SK-N-SH treated with all-trans-retinoic acid at 6 μM for 48 hours (cell line): ENCODE results near the gene MEP1A.

Experiments
- SNAI2 ChIP-seq: fragments of 250-450 bp; sonication (Bioruptor Pico); IDR thresholded peaks from 2 replicates; pipeline ENCODE4 v1.5.0; 2020; ENCODE audit warnings: mild to moderate bottlenecking, moderate library complexity
- ZFP30 ChIP-seq: fragments of 450-650 bp; formaldehyde crosslinking; IDR thresholded peaks from 2 replicates; pipeline ENCODE4 v1.5.0; 2022; ENCODE audit warnings: mild to moderate bottlenecking, moderate library complexity

- TF ChIP-seq SNAI2 (CRISPR knock-in tag) (no peak), ZFP30 (CRISPR knock-in tag) (no peak)
Observed at GRCh38 chr6:46772016-46772415, 21.2 kb upstream of the MEP1A start.
